NCI-H2227 (cell line): ENCODE data around the gene ZNF76.
A peak's percentile ranks its signal among the peaks of the same experiment; 100 is the strongest.
"Not testable (repeated sequence)": the region's sequence is repeated elsewhere in the genome, so short reads cannot be mapped to it uniquely, and the experiment has no call there.

Experiments used
- DNase-seq: peaks from one replicate; lab custom pipeline; 2025; ENCODE audit not compliant: unreplicated experiment; lab: John Stamatoyannopoulos, UW

Gene ZNF76

DNA sequence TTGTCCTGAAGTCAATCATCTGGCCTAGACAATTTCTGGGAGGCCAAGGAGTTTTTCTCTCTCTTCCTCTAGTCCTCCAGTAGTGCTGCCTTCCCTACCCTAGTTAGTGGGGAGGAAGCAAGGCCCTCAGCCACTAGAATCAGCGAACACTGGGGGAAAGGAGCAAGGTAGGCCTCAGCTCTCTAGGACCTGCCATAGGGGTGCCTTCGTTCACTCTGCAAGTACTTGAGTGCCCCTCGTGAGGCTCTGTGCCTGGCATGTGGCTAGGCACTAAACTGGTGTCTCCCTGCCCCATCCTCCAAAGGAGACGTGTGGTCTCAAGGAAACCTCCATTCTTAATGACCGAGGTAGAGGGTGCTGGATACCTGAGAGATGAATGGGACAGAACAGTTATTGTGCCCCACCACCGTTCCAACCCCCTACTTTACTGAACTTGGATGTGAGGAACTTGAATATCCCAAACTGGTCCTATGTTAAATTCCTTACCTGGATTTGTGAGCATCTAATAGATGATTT is 39.1 kb downstream of the ZNF76 start:
- DNase-seq = no peak

DNA sequence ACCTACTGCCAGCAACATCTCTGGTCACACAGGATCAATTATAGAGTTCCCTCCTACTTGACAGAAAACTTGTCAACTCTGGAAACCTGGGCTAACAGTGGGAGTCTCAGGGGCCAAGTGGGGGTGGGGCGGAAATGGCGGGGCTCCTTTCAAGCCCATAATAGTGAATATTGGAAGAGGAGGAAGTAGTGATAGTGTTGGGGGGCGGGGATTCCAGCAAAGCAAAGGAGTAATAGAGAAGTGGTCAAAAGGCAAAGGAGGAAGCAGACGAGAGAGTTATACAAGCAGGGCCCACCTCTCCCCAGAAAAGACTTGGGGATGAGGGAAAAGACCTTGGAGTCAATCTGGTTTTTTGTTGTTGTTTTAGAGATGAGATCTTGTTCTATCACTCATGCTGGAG is 40.1 kb downstream of the ZNF76 start:
- no peak for DNase-seq

DNA sequence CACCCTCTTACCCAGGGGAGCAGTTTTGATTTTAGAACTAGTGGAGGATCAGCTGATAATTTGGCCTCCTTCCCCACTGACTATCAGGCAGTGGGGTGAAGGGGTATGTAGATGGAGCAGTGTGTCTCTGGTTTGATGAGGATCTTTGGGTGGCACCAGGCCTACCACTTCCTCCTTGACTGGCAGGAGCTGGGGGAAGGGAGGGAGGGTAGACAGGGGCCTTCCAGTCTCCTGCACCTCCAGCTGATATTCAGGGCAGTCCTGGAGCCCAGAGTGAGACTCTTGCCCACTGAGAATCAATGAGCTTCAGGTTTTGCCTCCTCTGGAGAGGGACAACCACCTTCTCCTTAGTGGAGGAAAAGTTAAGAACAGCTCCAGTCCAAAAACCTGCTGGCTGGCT is 41.3 kb downstream of the ZNF76 start:
- DNase-seq = no peak

DNA sequence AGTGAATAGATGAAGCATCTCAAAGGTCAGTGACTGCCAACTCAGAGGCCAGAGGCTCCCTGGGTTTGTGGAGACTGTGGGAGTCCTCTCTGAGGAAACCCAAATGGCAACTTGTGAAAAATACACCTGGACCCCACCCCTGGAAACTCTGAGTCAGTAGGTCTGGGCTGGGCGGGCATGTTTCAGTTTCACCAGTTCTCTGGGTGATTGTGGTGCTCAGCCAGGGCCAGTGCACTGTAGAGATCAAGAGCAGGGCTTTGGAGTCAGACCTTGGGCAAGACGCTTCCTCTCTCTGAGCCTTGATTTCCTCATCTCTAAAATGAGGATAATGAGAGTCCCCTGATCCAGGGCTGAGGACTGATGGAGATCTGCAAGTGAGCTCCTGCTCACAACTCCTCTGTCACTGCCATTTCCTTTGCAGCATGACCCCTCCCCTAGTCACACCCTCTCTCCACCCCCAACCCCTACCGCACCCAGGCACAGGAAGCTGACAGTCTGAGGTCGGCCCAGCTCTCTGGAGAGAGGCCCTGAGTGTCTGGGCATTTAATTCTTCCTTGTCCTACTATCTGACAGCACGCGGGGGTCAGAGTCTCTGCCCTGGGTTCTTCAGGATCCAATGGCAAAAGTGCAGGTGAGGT is 43.2 kb downstream of the ZNF76 start:
- peak; percentile 10 for DNase-seq

DNA sequence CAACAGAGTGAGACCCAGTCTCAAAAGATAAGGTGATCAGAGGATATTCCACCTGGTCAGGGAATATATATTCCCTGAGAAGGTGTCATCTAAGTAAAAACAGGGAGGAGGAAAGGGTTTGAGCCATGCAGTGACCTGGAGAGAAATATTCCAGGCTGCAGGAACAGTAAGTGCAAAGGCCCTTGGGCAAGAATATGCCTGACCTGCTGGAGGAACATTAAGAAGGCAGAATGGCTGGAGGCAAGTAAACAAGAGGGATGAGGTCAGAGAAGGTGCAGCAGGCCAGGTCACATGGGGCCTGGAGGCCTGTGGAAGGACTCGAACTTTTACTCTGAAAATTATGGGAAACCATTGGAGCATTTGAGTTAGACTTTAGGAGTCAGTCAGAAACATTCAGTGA is 44.8 kb downstream of the ZNF76 start:
- DNase-seq = no peak

DNA sequence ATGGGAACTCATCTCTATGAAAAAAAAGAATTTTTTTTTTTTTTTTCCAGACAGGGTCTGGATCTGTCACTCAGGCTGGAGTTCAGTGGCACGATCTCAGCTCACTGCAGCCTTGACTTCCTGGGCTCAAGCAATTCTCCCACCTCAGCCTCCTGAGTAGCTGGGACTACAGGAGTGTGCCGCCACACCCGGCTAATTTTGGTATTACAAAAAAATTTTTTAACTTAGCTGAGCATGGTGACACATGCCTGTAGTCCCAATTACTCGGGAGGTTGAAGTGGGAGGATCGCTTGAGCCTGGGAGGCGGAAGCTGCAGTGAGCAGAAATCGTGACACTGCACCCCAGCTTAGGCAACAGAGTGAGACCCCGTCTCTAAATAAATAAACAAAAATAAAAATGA is 45.6 kb downstream of the ZNF76 start:
- no peak for DNase-seq

- DNase-seq = not testable (repeated sequence)
These were observed 47.6 kb downstream of the ZNF76 start for GRCh38 chr6:35307138-35307537.

- not testable (repeated sequence) for DNase-seq
These were observed 49.0 kb downstream of the ZNF76 start for GRCh38 chr6:35308543-35308942.

DNA sequence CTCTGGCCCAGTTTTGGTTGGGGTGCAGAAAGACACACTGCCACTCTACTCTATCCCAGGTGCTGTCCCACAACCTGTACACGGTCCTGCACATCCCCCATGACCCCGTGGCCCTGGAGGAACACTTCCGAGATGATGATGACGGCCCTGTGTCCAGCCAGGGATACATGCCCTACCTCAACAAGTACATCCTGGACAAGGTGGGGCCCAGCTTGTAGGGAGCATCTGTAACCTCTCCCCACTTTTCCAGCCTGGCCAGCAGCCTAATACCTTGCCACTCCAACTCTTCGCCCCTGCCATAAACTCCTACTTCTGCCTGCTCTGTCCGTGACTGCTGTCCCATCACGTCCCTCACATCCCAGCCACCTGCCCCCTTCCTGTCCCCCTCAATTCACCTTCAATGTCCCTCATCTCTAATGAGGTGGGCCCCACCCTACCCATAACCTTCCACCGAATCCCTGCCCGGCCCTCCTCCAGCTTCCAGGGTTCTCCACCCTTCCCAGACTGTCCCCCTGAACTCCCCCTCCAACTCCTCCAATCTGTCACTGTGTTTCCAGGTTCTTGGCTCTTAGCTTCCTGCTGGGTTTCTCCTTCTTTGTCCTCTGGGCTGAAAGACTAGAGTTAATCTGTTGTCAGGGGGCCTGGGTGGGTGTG is 50.2 kb downstream of the ZNF76 start:
- DNase-seq = no peak

GRCh38 chr6:35310265-35310831 is 50.8 kb downstream of the ZNF76 start:
- no peak for DNase-seq

DNA sequence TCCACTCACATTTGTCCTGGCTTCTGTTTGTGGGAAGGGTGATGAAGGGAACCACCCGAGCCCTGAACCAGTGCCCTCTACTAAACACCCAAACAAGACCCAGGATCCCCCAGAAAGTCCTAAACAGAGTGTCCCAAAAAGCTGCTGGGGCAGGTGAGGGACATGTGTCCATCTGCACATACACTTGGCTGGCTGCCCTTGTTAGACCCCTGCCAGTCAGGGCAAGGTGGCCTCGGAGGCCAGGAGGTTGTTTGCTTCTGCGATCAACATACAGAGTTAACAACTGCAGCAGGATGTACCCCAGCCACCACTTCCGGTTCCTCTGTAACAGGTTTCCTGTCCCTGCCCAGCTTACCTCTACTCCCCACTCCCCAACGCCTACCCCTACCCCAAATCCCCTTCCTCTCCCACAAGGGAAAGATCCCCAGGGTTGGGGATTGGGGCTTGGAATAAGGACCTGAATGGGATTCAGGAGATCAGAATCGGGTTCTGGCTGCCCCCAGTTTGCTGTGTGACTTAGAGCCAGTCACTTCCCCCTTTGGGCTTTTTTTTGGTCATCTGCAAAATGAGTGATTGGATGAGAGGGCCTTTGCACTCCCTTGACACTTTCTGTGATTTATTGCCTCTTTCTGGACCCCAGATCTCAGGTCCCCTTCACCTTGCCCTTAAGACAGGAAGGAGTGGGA is 52.0 kb downstream of the ZNF76 start:
- no peak for DNase-seq

DNA sequence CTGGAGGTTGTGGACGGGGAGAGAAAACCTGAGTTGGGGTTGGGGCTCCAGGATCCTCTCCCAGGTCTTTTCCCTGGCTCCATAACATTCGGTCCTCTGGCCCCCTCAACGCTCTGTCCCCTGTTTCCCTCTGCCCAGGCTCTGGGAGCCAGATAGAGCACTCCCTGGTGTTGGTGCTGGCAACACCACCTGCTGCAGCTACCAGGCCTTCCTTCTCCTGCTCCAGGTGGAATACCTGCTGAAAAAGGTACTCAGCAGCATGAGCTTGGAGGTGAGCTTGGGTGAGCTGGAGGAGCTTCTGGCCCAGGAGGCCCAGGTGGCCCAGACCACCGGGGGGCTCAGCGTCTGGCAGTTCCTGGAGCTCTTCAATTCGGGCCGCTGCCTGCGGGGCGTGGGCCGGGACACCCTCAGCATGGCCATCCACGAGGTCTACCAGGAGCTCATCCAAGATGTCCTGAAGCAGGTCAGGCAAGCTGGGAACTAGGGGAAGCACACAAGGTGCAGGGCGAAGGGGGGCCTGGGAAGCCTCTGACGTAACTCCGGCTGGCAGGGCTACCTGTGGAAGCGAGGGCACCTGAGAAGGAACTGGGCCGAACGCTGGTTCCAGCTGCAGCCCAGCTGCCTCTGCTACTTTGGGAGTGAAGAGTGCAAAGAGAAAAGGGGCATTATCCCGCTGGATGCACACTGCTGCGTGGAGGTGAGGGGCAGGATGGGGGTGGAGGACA is 52.7 kb downstream of the ZNF76 start:
- DNase-seq = no peak

- DNase-seq = no peak
These were observed 53.3 kb downstream of the ZNF76 start for GRCh38 chr6:35312807-35313206.

- peak; percentile 77 for DNase-seq
These were observed 58.1 kb downstream of the ZNF76 start for GRCh38 chr6:35317483-35318195.

- DNase-seq = peak; percentile 93
These were observed 58.9 kb downstream of the ZNF76 start for GRCh38 chr6:35318196-35319171.

DNA sequence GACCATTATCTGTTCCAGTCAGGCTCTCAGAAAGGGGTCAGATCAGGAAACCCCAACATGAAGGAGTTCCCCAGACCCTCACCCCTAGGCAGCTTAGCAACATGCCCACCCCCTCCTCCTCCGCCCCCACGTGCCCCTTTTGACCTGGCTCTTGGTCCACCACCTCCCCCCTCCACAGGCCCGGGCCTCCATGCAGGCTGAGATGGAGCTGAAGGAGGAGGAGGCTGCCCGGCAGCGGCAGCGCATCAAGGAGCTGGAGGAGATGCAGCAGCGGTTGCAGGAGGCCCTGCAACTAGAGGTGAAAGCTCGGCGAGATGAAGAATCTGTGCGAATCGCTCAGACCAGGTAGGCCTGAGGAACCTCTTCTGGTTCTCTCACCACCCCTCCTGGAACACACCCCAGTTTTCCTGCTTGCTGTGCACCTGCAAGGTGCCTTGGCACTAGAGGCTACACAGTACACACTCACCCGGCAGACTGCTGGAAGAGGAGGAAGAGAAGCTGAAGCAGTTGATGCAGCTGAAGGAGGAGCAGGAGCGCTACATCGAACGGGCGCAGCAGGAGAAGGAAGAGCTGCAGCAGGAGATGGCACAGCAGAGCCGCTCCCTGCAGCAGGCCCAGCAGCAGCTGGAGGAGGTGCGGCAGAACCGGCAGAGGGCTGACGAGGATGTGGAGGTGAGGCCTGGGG is 60.0 kb downstream of the ZNF76 start:
- no peak for DNase-seq

GRCh38 chr6:35320031-35320410 is 60.5 kb downstream of the ZNF76 start:
- no peak for DNase-seq

DNA sequence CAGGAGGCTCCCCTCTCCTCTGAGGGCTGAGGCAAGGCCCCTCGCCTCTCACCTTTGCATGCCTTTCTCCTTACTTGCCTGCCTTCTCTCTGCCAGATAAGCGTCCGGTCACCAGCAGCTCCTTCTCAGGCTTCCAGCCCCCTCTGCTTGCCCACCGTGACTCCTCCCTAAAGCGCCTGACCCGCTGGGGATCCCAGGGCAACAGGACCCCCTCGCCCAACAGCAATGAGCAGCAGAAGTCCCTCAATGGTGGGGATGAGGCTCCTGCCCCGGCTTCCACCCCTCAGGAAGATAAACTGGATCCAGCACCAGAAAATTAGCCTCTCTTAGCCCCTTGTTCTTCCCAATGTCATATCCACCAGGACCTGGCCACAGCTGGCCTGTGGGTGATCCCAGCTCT is 61.6 kb downstream of the ZNF76 start:
- DNase-seq = no peak
